Measurements from ENCODE around the gene PATJ.
"Not testable (repeated sequence)": the region's sequence is repeated elsewhere in the genome, so short reads cannot be mapped to it uniquely, and the experiment has no call there.

The PATJ gene

GRCh38 chr1:62100442-62100841 lies 358.2 kb downstream of the PATJ start:
- no peak for DNase-seq (ENCODE audit: low spot score)

- no peak for DNase-seq (ENCODE audit: low spot score)
Measured at GRCh38 chr1:62103846-62104245, 361.6 kb downstream of the PATJ start.

GRCh38 chr1:62107923-62108322 lies 365.6 kb downstream of the PATJ start:
- no peak for DNase-seq (ENCODE audit: low spot score)

GRCh38 chr1:62109124-62109523 lies 366.8 kb downstream of the PATJ start:
- DNase-seq (ENCODE audit: low spot score): no peak

- DNase-seq (ENCODE audit: low spot score): no peak
Measured at GRCh38 chr1:62110198-62110817, 368.0 kb downstream of the PATJ start.

GRCh38 chr1:62111084-62111483 lies 368.8 kb downstream of the PATJ start:
- DNase-seq (ENCODE audit: low spot score): no peak

- DNase-seq (ENCODE audit: low spot score): no peak
Measured at GRCh38 chr1:62113507-62113906, 371.2 kb downstream of the PATJ start.

- no peak for DNase-seq (ENCODE audit: low spot score)
Measured at GRCh38 chr1:62117018-62117750, 374.9 kb downstream of the PATJ start.

GRCh38 chr1:62126579-62127290 lies 384.5 kb downstream of the PATJ start:
- no peak for DNase-seq (ENCODE audit: low spot score)

- no peak for DNase-seq (ENCODE audit: low spot score)
Measured at GRCh38 chr1:62128745-62129144, 386.5 kb downstream of the PATJ start.

- no peak for DNase-seq (ENCODE audit: low spot score)
Measured at GRCh38 chr1:62131093-62131725, 388.9 kb downstream of the PATJ start.

- no peak for DNase-seq (ENCODE audit: low spot score)
Measured at GRCh38 chr1:62138029-62138428, 395.7 kb downstream of the PATJ start.

GRCh38 chr1:62139410-62139809 lies 397.1 kb downstream of the PATJ start:
- no peak for DNase-seq (ENCODE audit: low spot score)

GRCh38 chr1:62140666-62141065 lies 398.4 kb downstream of the PATJ start:
- DNase-seq (ENCODE audit: low spot score): no peak

- DNase-seq (ENCODE audit: low spot score): no peak
Measured at GRCh38 chr1:62142496-62142895, 400.2 kb downstream of the PATJ start.

GRCh38 chr1:62144238-62144831 lies 402.1 kb downstream of the PATJ start:
- peak; percentile 26 for DNase-seq (ENCODE audit: low spot score)

GRCh38 chr1:62159940-62160348 lies 417.7 kb downstream of the PATJ start:
- DNase-seq (ENCODE audit: low spot score): no peak

- DNase-seq (ENCODE audit: low spot score): no peak
Measured at GRCh38 chr1:62161711-62162110, 419.4 kb downstream of the PATJ start.

GRCh38 chr1:62170380-62170779 lies 428.1 kb downstream of the PATJ start:
- not testable (repeated sequence) for DNase-seq (ENCODE audit: low spot score)

GRCh38 chr1:62175568-62176179 lies 433.4 kb downstream of the PATJ start:
- peak; percentile 39 for DNase-seq (ENCODE audit: low spot score)

GRCh38 chr1:62176597-62177312 lies 434.5 kb downstream of the PATJ start:
- no peak for DNase-seq (ENCODE audit: low spot score)
